Neuron (in vitro differentiated cells): ENCODE data around the gene RHEX.
A peak's percentile ranks its signal among the peaks of the same experiment; 100 is the strongest.

Source experiments
- H2AFZ ChIP-seq: one replicate; pipeline ENCODE4 v1.6.1; 2013; ENCODE audit warnings: low read depth, mild to moderate bottlenecking, inconsistent platforms, low read length, moderate library complexity
- H3K27me3 ChIP-seq: one replicate; pipeline ENCODE4 v1.6.1; 2013; ENCODE audit warnings: low read length; ENCODE audit not compliant: insufficient read depth
- H3K36me3 ChIP-seq: one replicate; pipeline ENCODE4 v1.6.1; 2013; ENCODE audit warnings: low read length; ENCODE audit not compliant: insufficient read depth
- H3K4me1 ChIP-seq: one replicate; pipeline ENCODE4 v1.6.1; 2013; ENCODE audit warnings: low read length; ENCODE audit not compliant: insufficient read depth
- H3K4me3 ChIP-seq: 2 replicates; pipeline ENCODE4 v1.5.1; 2013; ENCODE audit warnings: mild to moderate bottlenecking, low read length, moderate library complexity
- H3K9me3 ChIP-seq: one replicate; pipeline ENCODE4 v1.6.1; 2013; ENCODE audit warnings: low read length

Gene RHEX

DNA sequence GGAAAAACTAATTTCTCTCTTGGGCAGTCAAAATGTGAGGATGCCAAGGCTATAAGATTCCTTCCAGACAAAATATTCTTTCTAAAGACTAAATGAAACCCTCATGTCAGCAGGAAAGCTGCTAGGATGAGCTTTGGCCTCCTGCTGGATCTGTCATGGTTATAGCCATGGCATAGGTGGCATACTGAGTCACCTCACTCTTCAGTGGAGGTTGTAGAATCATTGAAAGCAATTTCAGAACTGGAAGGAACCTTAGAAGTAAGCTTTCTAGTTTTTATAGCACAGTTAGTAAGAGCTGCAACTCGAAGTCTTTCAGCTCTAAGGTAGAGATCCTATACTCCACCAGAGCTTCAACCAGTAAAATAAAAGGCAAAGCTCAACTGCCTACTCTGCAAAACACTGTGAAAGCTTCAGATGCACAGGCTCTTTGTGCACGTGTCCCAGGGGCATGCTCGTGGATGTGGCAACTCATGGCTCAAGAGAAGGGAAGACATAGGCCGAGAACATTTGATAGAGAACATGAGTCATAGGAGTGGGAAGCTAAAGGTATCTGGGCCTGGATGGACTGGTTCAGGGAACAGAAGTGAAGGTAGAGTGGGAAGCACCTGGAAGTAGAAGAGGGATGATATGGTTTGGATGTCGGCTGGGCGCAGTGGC lies 58.4 kb downstream of the RHEX start:
- peaks cover 41% of the 10 kb centered on the region for H3K27me3 ChIP-seq
- H3K4me3 ChIP-seq, result no peak overlapping the region
- no peaks in the 10 kb centered on the region for H3K36me3 ChIP-seq

GRCh38 chr1:206112600-206113301 lies 59.8 kb downstream of the RHEX start:
- Histone ChIP-seq H3K9me3 (no peaks in the 10 kb centered on the region), H3K36me3 (no peaks in the 10 kb centered on the region)

More for the DNA sequence above, 58.4 kb downstream of the RHEX start:
- Histone ChIP-seq H2AFZ (no peak overlapping the region), H3K4me1 (no peaks in the 10 kb centered on the region), H3K9me3 (no peaks in the 10 kb centered on the region)

DNA sequence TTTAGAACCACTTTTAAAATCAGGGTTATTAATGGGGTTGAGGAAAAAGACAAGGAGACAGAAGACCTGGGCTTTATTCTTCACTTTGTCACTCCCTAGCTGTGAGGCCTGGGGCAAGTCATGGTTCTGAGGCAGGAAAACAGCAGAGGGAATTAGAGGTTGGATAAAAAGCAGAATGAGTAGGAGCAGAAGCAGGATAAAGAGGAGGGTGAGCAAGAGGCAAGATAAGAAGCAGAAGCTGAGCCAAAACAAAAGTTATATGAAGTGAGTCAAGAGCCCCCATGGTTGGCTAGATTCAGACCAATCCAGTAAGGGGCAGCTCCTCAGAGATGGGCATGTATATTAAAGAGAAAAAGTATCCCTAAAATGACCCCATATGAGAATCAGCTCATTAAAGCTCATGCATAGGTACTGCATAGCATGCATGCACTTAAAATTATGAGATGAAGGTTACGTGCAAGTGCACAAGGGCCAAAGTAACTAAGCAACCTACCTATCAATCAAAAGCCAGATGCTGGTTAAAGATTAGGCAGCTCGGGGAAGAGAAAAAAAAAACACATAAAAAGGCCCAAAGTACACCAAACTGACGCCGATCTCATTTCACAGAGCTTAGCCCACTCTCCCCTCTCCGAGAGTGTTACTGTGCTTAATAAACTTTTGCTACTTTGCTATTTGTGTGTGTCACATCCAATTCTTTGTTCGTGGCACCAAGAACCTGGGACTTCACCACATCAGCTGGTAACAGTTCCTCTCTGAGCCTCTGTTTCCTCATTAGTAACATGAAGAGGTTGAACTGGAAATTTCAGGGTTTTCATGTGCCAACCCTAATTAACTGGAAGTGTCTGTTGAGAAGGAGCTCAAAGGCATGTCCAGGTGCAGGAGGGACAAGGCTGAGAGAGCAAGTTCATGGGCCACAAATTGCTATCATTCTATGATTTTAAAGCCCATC lies 62.0 kb downstream of the RHEX start:
- Histone ChIP-seq H3K9me3 (no peaks in the 10 kb centered on the region), H3K4me3 (no peak overlapping the region), H3K27me3 (peaks cover 60% of the 10 kb centered on the region), H3K36me3 (no peaks in the 10 kb centered on the region), H2AFZ (no peak overlapping the region), H3K4me1 (peaks cover 10% of the 10 kb centered on the region)

More at GRCh38 chr1:206112600-206113301, 59.8 kb downstream of the RHEX start:
- Histone ChIP-seq H3K4me3 (no peak overlapping the region), H3K27me3 (peaks cover 55% of the 10 kb centered on the region), H2AFZ (no peak overlapping the region), H3K4me1 (peaks cover 9% of the 10 kb centered on the region)

- peaks cover 10% of the 10 kb centered on the region for H3K4me1 ChIP-seq
- no peaks in the 10 kb centered on the region for H3K36me3 ChIP-seq
- H3K27me3 ChIP-seq, result peaks cover 59% of the 10 kb centered on the region
- no peak overlapping the region for H2AFZ ChIP-seq
- H3K4me3 ChIP-seq, result no peak overlapping the region
- no peaks in the 10 kb centered on the region for H3K9me3 ChIP-seq
Measured at GRCh38 chr1:206115791-206116190, 62.8 kb downstream of the RHEX start.

- Histone ChIP-seq H3K27me3 (peaks cover 59% of the 10 kb centered on the region), H3K36me3 (no peaks in the 10 kb centered on the region), H3K9me3 (no peaks in the 10 kb centered on the region), H2AFZ (no peak overlapping the region), H3K4me3 (no peak overlapping the region), H3K4me1 (peaks cover 10% of the 10 kb centered on the region)
Measured at GRCh38 chr1:206116191-206116872, 63.4 kb downstream of the RHEX start.

DNA sequence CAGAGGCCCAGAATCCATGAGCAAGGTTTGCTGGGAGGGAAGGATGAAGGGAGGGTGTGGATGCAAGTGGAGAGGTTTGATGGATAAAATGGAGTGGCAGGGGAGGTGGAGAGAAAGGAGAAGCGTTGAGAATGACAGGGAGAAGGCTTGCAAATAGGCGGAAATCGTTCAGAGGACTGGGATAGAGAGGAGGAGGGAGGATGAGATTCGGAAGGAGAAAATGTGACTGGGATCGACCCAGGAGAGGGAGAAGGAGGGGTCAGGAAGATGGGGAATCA lies 63.8 kb downstream of the RHEX start:
- peaks cover 10% of the 10 kb centered on the region for H3K4me1 ChIP-seq
- peaks cover 59% of the 10 kb centered on the region for H3K27me3 ChIP-seq
- peak overlapping the region; percentile 44 for H2AFZ ChIP-seq
- no peaks in the 10 kb centered on the region for H3K9me3 ChIP-seq
- no peaks in the 10 kb centered on the region for H3K36me3 ChIP-seq
- peak overlapping the region; percentile 27 for H3K4me3 ChIP-seq

DNA sequence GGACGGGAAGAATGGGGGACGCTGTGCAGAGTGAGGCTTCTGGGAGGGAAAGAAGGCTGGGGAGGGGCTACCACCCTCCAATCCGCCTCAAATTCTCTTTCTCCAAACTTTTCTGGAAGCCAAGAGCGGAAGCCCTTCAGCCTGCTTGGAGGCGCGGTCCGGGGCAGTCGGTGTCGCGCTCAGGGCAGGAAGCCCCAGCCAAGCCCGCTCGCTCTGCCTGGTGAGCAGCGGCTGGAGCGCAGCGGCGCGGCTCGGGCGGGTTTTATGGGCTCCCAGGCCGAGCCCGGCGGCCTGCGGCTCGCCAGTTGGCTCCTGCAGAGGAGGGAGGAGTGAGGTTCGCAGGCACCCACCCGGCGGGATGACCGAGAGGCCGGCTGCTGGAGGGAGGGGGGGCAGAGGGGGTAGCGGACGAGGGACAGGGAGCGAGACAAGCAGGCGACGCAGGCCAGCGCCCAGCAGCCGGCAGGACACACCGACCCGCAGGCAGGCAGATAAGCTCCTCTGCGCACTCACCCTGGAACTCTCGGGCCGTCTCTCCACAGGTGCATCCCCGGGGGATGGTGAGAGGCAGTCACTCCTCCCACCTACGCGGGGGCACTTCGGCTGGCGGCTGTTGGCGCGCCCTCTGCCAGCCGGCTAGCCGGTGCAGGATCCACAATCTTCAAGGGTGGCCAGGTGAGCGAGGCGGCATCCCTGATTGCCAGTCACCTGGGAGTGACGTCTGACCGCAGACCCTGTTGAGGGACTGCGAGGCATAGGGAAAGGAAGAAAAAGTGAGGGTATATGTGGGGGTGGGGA lies 64.4 kb downstream of the RHEX start, which contains the start of gene AVPR1B:
Gene AVPR1B (minus strand): TSS at position 238 of the 798 bp plus-strand sequence. CDS start 498 bp downstream, outside the sequence.
- Histone ChIP-seq H3K27me3 (peaks cover 59% of the 10 kb centered on the region), H3K9me3 (no peaks in the 10 kb centered on the region), H3K4me1 (peaks cover 10% of the 10 kb centered on the region), H2AFZ (peak within 1 kb of the TSS; percentile 44), H3K4me3 (peak within 1 kb of the TSS; percentile 27), H3K36me3 (no peaks in the 10 kb centered on the region)

- no peaks in the 10 kb centered on the region for H3K9me3 ChIP-seq
- peaks cover 34% of the 10 kb centered on the region for H3K27me3 ChIP-seq
- no peak overlapping the region for H2AFZ ChIP-seq
- H3K4me3 ChIP-seq, result no peak overlapping the region
- peaks cover 10% of the 10 kb centered on the region for H3K4me1 ChIP-seq
- H3K36me3 ChIP-seq, result no peaks in the 10 kb centered on the region
Measured at GRCh38 chr1:206120406-206120805, 67.4 kb downstream of the RHEX start.

DNA sequence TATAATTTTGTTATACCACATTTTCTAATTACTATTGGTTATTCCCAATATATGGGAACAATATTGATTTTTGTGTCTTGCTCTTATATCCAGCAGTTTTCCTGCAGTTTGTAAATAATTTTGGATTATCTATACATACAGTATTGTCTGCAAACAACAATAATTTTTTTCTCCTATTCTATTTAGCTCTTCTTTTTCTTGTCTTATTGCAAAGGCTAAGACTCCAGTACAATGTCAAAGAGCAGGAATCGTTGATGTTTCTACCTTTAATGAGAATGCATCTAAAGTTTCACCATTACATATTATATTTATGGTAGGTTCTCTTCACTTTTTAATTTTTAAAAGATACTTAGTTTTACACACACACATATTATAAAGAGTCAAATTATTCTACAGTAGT lies 68.3 kb downstream of the RHEX start:
- no peaks in the 10 kb centered on the region for H3K9me3 ChIP-seq
- H2AFZ ChIP-seq, result no peak overlapping the region
- H3K4me1 ChIP-seq, result peaks cover 10% of the 10 kb centered on the region
- H3K27me3 ChIP-seq, result peaks cover 27% of the 10 kb centered on the region
- no peaks in the 10 kb centered on the region for H3K36me3 ChIP-seq
- H3K4me3 ChIP-seq, result no peak overlapping the region

DNA sequence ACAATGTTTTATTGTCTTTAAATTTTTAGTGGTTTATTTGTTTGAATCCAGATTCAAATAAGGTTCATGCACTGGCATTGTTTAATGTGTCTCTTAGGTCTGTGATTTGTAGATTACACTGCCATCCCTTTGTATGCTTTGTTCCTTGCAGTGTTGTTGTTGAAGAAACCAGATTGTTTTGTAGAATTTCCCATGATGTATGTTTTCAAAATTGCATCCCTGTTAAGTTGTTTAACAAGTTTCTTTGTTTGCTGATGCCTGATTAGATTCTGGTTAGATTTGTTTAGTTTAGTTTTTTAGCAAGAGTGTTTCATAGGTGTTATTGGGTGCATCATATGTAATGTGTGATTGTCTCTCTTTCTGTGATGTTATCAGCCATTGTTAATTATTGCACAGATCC lies 69.7 kb downstream of the RHEX start:
- Histone ChIP-seq H3K27me3 (peaks cover 18% of the 10 kb centered on the region), H3K4me1 (peaks cover 2% of the 10 kb centered on the region), H3K36me3 (no peaks in the 10 kb centered on the region), H3K9me3 (no peaks in the 10 kb centered on the region), H2AFZ (no peak overlapping the region), H3K4me3 (no peak overlapping the region)

- H3K9me3 ChIP-seq, result no peaks in the 10 kb centered on the region
- H3K4me3 ChIP-seq, result no peak overlapping the region
- no peaks in the 10 kb centered on the region for H3K4me1 ChIP-seq
- H2AFZ ChIP-seq, result no peak overlapping the region
- H3K36me3 ChIP-seq, result no peaks in the 10 kb centered on the region
- peaks cover 13% of the 10 kb centered on the region for H3K27me3 ChIP-seq
Measured at GRCh38 chr1:206125346-206125745, 72.4 kb downstream of the RHEX start.

DNA sequence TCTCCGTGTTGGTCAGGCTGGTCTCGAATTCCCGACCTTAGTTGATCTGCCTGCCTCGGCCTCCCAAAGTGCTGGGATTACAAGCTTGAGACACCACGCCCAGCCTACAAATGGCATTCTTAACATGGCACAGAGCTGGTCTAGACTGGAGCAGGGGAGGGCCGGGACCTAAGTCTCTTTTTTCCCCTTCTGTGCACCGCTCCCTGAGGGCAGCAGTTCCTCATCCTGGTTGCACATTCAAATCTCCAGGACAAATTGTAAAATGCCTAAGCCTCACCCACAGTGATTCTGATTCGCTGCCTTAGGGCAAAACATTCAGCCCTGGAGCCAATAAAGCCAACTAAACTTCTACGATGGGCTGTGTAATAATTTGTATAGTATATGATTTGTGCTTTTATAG lies 74.4 kb downstream of the RHEX start:
- H3K4me1 ChIP-seq, result no peaks in the 10 kb centered on the region
- H2AFZ ChIP-seq, result no peak overlapping the region
- H3K4me3 ChIP-seq, result no peak overlapping the region
- H3K9me3 ChIP-seq, result no peaks in the 10 kb centered on the region
- H3K36me3 ChIP-seq, result no peaks in the 10 kb centered on the region
- peaks cover 18% of the 10 kb centered on the region for H3K27me3 ChIP-seq
